Right hindlimb (tissue), 1 donor: ENCODE results near the gene ICAM2.
A peak's percentile ranks its signal among the peaks of the same experiment; 100 is the strongest.

Experiments
- DNase-seq: peaks from one replicate; pipeline ENCODE4 v3.0.0-alpha.2; 2018

ICAM2 gene

DNA sequence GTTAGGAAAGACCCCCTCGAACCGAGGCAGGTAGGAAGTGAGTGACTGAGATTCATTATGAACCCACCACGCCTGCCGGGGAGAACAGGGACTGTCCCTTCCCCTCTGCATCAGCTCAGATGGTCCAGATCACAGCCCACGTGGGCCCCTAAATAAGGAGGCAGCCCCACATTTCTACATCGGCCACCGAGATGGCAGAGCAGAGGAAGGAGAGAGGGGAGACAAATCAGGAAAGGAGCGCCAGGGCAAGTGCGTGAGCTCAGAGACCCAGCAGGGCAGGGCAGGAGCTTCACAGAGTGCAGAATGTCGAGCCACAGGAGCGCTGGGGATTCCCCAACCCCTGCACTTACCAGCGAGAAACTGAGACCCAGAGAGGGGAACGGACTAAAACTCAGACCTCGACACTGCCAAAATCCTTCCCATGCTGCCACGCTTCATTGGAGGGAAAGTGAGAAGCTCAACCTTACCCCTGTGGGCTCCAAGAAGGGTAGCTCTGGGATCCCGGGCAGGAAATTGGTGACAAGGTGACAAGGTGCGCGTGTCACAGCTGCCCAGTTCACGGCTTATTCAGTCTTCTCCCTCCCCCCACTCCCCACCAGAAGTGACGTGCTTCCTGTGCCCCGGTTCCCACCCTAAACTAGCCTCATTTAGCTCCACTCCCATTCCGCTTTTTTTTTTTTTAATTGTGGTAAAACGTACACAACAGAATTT is at the start of gene ICAM2:
ICAM2 (minus strand) TSS at position 578 of the 711 bp plus-strand sequence. CDS start 13,942 bp downstream, outside the sequence.
- DNase-seq: peak; percentile 36

DNA sequence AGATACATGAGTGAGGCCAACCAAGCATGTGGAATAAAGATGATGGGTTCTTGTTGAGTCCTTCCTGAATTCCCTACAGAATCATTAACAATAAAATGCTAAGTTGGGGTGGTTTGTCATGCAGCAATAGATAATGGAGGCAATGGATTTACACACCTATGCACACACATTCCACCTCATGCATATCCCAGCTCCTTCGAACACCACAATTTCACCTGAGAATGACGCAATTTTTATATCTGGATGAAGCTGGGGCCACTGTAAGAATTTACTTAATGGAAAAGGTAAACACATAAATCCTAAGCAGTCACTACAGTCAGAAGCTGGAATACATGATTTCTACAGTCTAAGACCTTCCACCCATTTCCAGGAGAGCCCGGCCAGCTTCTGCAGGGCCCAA is 49.8 kb upstream of the ICAM2 start:
- DNase-seq: no peak

DNA sequence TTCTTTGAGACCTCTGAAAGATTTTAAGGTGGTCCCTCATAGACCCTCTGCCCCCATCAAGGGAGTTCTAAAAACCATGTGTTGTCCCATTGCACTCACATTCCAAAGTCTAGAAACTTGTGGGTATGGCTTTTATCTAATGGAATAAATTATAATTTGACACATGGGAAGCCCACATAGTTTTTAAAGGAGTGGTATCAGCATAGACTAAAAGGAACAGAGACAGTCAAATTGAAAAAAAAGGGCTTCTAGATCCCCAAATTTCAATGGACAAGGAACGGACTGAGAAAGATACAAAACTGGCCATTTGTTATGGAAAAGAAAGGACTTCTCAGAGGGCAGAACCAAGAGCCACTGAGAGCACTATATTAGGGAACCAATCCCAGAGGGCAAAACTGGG is 48.7 kb upstream of the ICAM2 start:
- DNase-seq: no peak

DNA sequence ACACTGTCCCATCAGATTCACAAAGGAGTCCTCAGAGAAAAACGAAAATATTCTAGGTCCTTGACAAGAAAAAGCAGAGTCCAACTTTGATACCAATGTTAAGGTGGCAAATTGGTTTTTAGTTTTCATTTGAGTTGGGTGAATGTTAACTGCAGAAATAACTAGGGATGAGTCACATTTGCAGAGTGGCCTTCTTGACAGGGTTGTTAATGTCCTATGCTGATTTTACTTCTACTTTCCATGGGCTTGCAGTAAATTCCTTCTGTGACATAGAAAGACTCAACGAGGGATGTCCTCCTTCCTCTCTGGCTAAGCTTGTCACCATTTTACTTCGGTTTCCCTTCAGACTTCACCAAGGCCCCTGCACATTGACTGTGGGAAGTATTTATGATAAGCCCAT is 47.2 kb upstream of the ICAM2 start:
- DNase-seq: no peak

DNA sequence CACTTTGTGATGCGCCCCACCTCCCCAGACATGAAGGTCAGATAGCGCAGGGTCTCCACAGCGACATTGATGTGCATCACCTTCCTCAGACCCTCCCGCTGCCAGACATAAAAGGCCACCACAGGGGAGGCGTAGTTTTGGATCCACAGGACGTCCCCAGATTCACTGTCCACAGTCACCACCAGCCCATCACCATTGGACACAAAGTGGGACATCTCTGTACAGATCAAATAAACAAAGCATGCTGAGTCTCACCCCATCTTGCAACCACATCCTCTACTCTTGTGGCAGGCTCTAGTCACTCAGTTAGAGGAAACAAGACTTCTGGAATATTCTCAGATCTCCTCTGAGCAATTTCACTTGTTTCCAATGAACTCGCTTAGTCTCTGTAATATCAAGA is 46.3 kb upstream of the ICAM2 start:
- no peak for DNase-seq

DNA sequence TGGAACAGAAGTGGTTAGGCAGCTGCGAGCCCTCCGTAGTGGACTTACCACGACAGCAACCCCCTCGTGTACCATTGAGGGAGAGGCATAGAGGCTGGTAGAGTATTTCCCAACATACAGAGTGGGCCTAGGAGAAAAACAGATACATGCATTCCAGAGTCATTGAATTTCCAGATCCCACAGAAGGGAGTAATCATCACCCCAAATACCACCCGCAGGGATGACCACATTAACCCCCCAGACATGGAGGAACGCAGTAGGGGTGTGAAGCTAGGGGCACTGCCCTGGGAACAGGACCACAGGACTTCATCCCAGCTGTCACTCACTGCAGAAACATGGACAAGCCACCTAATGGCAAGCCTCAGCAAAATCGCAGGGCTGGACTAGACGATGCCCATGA is 44.7 kb upstream of the ICAM2 start:
- DNase-seq: no peak

DNA sequence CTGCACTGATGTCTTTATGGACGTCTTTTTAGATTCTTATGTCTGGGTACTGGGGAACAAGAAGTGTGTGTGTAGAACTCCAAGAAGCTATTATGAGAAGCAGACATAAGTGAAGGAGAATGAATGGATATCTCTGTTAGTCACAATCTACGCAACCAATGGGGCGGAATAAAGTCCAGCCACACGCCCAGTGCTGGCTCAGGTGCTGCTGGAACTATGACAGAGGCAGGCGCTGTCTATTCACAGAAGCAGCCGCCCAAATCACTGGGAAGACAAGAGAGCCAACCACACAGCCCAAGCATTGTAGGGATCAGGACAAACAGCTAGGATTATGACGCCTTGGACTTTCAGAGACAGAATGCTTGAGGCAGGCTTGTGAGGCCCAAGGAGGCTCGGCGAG is 43.9 kb upstream of the ICAM2 start:
- no peak for DNase-seq

DNA sequence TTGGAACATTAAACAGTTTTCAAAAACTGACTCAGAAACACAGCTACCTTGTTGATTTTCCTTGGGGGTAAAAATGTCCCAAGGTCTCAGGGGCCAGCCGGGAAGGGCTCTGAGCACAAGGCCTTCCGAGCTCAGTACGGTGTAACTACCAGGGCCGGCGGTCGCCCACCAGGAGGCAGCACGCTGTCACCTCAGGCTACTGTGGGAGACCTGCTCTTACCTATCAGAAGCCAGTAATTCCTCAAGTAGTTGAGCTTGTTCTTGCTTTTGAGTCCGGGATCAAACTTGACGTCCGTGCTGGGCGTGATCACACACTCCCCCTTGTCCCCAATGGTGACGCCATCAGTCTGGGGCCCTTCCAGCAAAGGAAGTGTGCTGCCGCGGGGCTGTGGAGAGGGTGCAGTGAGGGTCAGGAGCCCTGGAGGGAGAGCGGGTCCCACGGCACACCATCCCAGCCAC is 43.4 kb upstream of the ICAM2 start:
- peak; percentile 47 for DNase-seq

DNA sequence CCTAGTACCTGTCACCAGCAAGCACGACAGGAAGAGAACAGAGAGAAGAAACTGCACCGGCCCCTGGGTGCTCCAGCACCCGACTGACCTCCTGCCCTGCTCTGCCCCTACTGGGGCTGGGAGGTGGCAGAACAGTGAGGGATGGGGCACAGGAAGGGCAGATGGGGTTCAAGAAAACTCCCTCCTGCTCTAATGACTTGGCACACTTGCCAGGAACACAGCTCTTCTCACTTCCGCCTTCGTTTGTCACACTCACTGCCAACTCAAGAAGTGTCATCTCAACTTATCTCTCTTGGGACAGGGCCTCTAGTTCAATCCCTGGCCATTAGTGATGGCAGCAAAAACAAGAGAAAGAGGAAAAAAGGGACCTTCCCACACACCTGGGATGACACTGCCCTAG is 42.7 kb upstream of the ICAM2 start:
- DNase-seq: no peak

DNA sequence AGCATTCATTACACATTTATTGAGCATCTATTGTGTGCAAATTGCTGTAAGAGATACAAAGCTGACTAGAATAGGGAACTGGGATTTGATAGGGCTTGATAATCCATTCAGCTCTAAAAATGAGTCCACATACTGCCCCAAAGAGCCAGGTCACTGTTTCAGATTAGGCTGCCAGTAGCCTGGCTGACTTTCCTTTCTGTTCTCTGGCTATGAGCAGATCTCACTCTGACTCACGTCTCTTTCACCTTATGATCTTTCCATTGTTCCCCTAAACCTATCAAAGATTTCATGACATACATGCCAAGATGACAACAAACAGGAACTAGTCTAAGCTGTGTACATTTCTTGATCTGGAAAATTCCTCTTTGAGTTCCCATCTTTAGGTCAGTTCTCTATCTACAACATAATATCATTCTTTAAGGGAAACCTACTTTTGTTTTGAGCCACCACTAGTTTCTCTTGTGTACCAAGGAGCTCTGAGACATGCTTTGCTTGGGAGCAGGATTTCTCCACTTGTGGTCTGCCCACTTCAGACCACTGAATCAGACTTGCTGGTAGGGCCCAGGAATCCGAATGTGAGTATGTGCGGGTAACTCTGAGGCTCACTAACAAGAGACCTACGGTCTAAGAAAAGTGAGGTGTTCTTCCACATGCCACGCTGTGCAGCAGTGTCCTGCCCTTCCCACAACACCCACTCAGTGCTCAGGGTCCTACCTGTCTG is 40.9 kb upstream of the ICAM2 start:
- DNase-seq: no peak

DNA sequence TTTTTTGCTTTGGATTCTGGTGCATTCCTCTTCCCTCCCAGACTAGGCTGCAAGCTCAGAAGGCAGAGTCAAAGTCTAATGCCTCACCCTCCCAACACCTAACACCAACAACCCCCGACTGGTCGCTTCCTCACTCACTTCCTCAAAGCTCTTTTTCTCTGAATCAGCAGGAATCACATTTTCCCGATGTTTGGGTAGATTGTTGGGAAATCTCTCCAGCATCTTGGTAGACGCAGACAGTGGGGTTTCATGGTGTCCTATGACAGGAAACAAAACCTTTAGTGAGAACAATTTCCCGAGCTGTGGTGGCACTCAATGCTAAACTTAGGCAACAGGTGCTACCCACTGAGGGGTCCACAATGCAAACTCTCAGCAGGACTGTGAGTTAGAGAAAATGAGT is 39.9 kb upstream of the ICAM2 start:
- DNase-seq: no peak

DNA sequence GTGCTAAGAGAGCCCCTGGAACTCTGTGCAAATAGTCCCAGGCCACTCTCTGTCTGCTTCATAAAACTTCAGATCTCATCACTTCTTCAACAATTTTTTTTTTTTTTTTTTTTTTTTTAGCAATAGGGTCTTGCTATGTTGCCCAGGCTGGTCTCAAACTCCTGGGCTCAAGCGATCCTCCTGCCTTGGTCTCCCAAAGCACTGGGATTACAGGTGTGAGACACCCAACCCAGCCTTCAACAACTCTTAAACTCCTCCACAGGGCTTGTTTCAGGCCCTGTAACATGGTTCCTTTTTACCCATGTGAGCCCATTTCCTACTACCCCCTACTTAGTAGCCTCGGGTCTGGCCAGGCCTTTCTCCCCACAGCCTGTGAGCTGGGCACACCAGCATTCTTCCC is 39.3 kb upstream of the ICAM2 start:
- DNase-seq: no peak

DNA sequence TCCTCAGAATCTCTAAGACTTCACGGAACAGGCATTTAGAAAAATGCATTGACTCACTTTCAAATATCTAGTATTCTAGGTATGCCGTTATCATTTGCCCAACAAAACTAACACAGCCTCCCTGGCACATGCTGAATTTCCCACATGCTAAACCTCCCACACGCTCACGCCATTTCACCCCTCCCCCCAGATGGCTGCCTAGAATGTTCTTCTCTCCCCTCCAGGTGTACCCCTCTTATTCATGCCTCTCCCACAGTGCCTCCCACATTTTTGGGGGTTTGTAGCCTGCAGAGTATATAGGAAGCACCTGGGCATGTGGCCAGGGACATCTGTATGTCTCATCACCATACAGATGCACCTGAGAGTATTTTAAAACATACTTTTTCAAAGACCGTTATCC is 38.2 kb upstream of the ICAM2 start:
- DNase-seq: no peak

DNA sequence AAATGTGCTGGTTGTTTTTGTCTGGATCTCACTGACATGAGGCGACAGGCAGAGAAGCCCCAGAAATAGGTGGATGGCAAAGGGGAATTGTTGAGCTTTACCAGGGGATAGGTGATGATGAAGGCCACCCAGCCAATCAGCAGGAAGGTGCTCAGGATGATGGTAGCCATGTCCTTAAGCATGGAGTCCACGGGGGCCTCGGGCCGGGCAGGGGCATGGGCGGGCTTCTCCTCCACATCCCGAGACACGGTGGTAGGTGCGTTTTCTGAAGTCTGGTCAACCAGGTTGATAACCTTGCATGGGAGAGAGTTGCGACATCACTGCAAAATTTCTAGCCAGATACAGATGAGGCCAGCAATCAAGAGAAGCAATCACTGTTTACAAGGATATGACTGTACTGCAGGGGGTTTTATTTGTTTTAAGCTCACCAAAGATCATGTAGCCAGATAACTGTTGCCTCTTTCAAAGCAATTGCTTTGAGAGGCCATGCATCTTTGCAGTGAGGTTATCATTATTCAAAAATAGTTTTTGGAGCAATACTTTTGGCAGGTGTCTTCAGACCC is 37.3 kb upstream of the ICAM2 start:
- DNase-seq: no peak

DNA sequence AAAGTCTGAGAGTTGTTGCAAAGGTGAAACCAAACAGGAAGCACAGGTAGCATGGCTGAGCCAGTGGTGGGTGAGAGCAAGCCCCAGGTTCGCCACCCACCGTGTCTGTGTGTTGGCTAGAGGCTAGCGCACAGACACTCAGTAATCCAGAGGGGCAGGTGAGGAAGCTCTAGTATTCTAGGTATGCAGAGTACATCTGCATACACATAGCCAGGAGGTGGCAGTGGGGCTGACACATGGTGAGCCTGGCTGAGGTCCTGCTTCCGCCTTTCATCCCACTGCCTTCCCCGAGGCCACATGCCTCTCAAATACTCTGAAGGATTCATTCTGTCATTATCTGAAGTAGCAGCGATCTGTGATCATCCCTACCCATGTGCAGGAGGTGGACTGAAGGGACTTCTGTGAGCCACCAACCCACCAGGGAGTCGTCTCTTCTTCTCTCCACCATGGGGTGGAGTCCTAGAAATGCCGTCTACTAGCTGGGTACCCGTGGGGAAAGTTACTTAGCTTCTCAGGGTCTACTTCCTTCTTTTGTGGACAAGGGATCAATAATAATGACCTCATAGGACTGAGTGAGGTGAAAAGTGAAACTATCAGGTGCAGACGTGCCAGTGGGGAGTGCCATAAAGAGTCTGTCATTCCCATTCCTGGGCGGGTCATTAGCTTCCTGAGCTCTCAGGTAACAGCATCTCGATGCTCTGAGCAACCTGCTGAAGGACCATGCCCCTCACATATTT is 36.0 kb upstream of the ICAM2 start:
- DNase-seq: no peak

DNA sequence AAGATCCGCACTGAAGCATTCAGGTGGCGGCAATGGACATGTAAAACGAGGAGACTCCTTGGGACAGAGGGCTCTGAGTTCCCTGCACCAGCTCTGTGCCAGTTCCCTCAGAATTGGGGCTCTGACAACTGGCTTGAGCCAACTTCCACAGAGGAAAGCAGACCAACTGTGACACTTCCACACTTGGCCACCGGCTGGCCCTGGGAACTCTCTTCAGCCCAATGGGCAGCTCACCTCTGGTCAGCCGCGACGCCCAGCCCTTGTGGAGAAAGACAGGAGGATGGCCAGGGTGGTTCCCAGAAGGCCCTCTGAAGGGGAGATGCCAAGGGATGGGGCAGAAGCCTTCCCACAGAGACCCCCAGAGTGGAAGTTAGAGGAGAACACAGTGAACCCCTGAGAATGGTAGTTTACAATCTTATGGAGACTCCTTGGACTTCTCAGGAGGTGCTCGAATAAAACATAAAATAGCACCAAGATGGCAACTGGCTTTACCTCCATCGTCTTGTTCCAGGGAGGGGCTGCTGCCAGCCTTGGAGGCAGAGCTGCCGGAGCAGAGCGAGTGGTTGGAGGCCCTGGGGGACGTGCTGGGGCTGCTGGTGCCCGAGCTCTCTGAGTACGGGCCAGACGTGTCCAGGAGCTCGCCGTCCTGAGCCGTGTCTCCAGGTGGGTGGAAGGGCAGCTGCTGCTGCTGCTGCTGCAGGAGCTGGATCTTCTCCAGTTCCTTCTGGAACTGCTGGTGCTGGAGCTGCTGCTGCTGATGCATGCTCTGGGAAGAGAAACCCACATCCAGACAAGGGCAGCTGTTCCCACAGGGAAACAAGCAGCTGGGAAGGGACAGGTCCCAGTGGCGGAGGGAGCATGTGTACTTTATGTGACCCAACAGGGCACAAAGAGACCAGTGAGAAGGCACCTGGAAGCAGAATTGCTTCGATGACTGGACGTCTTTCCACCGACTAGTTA is 35.0 kb upstream of the ICAM2 start:
- no peak for DNase-seq

DNA sequence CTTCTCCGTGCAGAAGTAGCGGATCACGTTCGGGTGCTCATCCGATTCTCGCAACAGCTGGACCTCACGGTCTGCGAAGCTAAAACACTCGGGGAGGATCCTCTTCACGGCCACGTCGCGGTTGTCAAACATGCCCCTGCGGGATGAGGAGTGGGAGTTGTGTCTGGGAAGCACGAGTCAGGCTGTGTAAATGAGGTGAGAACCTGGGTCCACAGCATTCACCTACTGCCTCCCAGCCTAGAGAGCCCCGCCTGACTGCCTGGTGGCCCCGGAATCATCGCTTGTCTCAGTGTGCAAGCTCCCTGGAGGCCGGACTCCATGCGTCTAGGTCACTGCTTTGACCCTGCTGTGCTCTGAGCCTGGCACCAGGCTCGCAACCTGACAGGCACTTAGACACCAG is 33.9 kb upstream of the ICAM2 start:
- DNase-seq: no peak

DNA sequence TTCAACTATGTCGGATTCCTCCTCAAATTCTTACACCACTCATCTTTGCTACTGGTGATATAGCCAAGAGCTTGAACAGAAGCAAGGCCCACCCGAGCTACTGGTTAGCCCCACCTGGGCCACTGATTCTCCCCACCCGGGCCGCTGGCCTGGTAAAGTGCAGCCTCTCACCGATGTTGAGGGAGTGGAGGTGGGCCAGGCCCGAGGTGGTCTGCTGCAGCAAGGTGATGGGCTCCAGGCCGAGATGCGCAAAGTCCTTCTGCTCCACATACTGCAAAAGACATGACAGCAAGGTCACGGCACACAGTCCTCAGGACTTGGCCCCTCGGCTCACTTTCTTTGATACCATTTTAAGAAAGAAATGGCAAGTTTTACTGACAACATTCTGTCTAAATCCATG is 32.7 kb upstream of the ICAM2 start:
- no peak for DNase-seq

DNA sequence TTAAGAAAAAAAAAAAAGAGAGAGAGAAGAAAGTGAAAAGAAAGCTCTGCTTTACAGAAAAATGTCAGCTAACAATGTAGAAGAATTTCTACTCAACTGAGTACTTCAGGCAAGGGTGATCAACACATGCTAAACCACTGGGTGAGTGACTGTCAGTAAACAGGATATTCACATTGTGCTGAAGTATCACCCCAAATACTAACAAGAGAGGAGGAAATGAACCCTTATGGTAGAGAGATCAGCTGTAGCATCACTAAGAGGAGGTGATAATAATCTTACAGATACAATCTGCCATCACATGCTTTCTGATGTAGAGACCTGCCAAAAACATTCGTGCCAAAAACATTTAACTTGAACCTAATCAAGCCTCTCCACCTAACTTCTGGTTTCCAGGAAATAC is 30.7 kb upstream of the ICAM2 start:
- DNase-seq: no peak

DNA sequence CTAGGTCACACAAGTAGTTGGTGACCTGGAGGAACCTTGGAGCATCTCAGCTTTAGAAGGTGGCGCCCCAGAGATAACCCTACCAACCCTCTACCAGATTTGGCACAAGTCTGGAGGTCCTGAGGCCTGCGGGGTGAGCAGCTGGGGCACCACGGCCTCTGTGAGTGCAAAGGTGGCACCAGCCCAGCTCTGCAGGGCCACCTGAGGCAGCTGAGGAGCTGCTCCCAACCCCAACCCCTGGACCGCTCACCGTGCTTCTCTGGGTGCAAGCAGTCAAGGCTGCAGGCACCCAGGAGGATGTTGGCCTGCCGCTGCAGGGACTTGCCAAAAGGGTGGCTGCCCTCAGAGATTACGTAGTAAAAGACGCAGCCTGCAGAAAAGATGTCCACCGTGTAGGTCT is 28.4 kb upstream of the ICAM2 start:
- DNase-seq: no peak

DNA sequence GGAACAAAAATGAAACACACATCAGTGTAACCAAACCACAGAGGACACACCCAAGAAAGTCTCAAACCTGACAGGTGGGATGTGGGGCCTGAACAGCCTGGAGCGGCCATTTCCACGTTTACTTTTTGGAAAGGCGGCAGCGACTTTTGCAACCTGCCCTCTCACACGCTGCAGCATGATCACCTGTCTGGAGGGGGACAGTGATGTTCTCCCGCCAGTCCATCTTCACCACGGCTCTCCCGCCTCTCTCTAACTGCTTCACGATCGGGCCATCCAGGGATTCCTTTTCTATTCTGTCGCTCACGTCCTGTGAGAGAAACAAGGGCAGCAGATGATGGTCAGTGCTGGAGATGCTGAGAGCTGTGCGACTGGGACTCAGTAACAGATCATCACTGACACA is 24.7 kb upstream of the ICAM2 start:
- DNase-seq: no peak

DNA sequence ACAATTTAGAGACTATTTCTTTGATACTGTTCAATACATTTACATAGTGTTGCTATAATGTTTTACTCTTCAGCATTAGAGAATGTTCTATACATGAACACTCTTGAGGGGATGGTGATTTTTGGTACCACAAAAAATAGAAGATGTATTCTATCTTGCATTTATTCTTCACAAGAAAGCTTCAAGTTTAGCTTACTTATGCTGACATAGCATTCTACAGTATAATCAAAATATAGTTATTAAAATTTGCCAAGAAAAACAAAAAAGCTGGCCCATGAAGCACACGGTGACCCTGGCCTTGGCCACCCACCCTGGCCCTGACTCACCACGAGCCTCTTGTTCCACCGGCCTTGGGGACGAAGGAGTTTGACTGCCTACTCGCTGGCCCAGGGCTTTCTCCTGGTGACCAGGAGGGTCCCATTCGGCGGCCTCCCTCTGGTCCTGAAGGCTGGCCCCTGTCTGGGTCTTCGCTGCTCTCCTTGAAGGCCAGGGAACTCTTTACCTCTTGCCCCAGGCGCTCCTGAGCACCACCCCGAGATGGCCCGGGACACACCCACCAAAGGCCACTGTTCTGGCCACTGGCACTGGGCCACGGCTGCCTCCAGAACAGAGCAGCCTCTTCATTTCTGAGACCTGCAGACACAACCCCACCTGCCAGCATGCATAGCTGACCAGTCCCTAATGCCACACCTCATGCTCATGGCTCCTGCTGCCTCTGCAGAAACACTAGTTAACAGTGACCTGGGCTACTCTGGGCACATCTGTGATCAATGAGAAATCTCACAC is 22.5 kb upstream of the ICAM2 start:
- DNase-seq: no peak
